SIG-M5 treated with dmso at 0.1 percent for 504 hours (cell line): Measurements from ENCODE around the gene ITGB8.

Source experiments
- DNase-seq: peaks from one replicate; lab custom pipeline; 2025; ENCODE audit not compliant: unreplicated experiment; lab: John Stamatoyannopoulos, UW

ITGB8 gene

GRCh38 chr7:20338285-20338684, 7.6 kb downstream of the ITGB8 start:
- DNase-seq = no peak

- DNase-seq = no peak
Observed at GRCh38 chr7:20340839-20341238, 10.1 kb downstream of the ITGB8 start.

GRCh38 chr7:20343205-20343604, 12.5 kb downstream of the ITGB8 start:
- no peak for DNase-seq

GRCh38 chr7:20343941-20344340, 13.2 kb downstream of the ITGB8 start:
- DNase-seq = no peak

- no peak for DNase-seq
Observed at GRCh38 chr7:20344396-20344795, 13.7 kb downstream of the ITGB8 start.

- DNase-seq = no peak
Observed at GRCh38 chr7:20346577-20346976, 15.9 kb downstream of the ITGB8 start.

- no peak for DNase-seq
Observed at GRCh38 chr7:20347680-20348079, 17.0 kb downstream of the ITGB8 start.

GRCh38 chr7:20348125-20348807, 17.6 kb downstream of the ITGB8 start:
- DNase-seq = no peak

GRCh38 chr7:20350518-20350951, 19.8 kb downstream of the ITGB8 start:
- DNase-seq = no peak

- no peak for DNase-seq
Observed at GRCh38 chr7:20350996-20351692, 20.4 kb downstream of the ITGB8 start.

- DNase-seq = no peak
Observed at GRCh38 chr7:20351901-20352300, 21.2 kb downstream of the ITGB8 start.

- no peak for DNase-seq
Observed at GRCh38 chr7:20352573-20353306, 22.0 kb downstream of the ITGB8 start.

- DNase-seq = no peak
Observed at GRCh38 chr7:20354610-20355528, 24.2 kb downstream of the ITGB8 start.

GRCh38 chr7:20358106-20358505, 27.4 kb downstream of the ITGB8 start:
- no peak for DNase-seq

GRCh38 chr7:20358762-20359282, 28.1 kb downstream of the ITGB8 start:
- DNase-seq = no peak

- no peak for DNase-seq
Observed at GRCh38 chr7:20359341-20359963, 28.8 kb downstream of the ITGB8 start.

- no peak for DNase-seq
Observed at GRCh38 chr7:20362574-20363253, 32.0 kb downstream of the ITGB8 start.

- DNase-seq = no peak
Observed at GRCh38 chr7:20364571-20365196, 34.0 kb downstream of the ITGB8 start.

- no peak for DNase-seq
Observed at GRCh38 chr7:20365486-20365885, 34.8 kb downstream of the ITGB8 start.
